ENCODE data around the gene MYLK3.
A peak's percentile ranks its signal among the peaks of the same experiment; 100 is the strongest.
"Not testable (repeated sequence)": the region's sequence is repeated elsewhere in the genome, so short reads cannot be mapped to it uniquely, and the experiment has no call there.

The MYLK3 gene

GRCh38 chr16:46689365-46690280, 58.5 kb downstream of the MYLK3 start, which contains the start of gene ORC6:
Gene ORC6 (plus strand): TSS chr16:46689659. CDS start chr16:46689706, 47 bp downstream.
- peak; percentile 99 for DNase-seq

- peak; percentile 100 for DNase-seq
Observed at GRCh38 chr16:46688654-46689364, 59.3 kb downstream of the MYLK3 start, which contains the start of gene VPS35. Gene VPS35 (minus strand): TSS chr16:46689178. CDS start chr16:46689133, 45 bp downstream.

- DNase-seq = no peak
Observed at GRCh38 chr16:46688101-46688653, 60.0 kb downstream of the MYLK3 start.

- DNase-seq = no peak
Observed at GRCh38 chr16:46687486-46687885, 60.7 kb downstream of the MYLK3 start.

GRCh38 chr16:46686815-46687473, 61.2 kb downstream of the MYLK3 start:
- DNase-seq = no peak

GRCh38 chr16:46681867-46682266, 66.3 kb downstream of the MYLK3 start:
- not testable (repeated sequence) for DNase-seq

GRCh38 chr16:46677943-46678342, 70.2 kb downstream of the MYLK3 start:
- not testable (repeated sequence) for DNase-seq

- peak; percentile 56 for DNase-seq
Observed at GRCh38 chr16:46673320-46674013, 74.7 kb downstream of the MYLK3 start.

GRCh38 chr16:46662123-46662522, 86.0 kb downstream of the MYLK3 start:
- DNase-seq = no peak

GRCh38 chr16:46658925-46659324, 89.2 kb downstream of the MYLK3 start:
- DNase-seq = peak; percentile 30

All from activated CD4-positive, alpha-beta T cell treated with anti-CD3 and anti-CD28 coated beads for 48 hours (primary cell).